SH-SY5Y (cell line): ENCODE data around the gene ZNF548.

Experiments
- GATA2 ChIP-seq: IDR thresholded peaks from 2 replicates; pipeline ENCODE4 v1.6.1; 2011; ENCODE audit warnings: mild to moderate bottlenecking, low read depth, low read length
- GATA3 ChIP-seq: IDR thresholded peaks from 2 replicates; pipeline ENCODE4 v1.6.1; 2011; ENCODE audit warnings: low read depth, mild to moderate bottlenecking, low read length, moderate library complexity

DNA sequence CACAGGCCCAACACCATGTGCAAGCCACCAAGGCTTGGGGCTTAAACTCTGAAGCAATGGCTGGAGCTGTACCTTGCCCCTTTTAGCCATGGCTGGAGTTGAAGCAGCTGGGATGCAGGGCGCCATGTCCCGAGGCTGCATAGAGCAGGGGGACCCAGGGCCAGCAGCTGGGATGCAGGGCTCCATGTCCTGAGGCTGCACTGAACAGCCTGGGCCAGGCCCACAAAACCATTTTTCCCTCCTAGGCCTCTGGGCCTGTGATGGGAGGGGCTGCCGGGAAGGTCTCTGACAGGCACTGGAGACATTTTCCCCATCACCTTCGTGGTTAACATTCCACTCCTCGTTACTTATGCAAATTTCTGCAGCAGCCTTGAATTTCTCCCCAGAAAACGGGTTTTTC lies 15.5 kb upstream of the ZNF548 start:
- TF ChIP-seq GATA3 = no peak
- TF ChIP-seq GATA2 = no peak
